ENCODE measurements around the gene ATP13A3.

- TF ChIP-seq REST (IDR thresholded peaks at IDR 0.05; ENCODE audit: borderline replicate concordance), result no peak
- no peak for TF ChIP-seq REST (CRISPR knock-in tag; IDR thresholded peaks at IDR 0.05; ENCODE audit: low read depth)
- no peak for TF ChIP-seq RBM22 (IDR thresholded peaks at IDR 0.05; ENCODE audit: low read depth, low read length, poor library complexity, severe bottlenecking)
- no peak for TF ChIP-seq ZNF274 (IDR thresholded peaks at IDR 0.05; ENCODE audit: borderline replicate concordance, low read depth, low read length)
- TF ChIP-seq EP300 (IDR thresholded peaks at IDR 0.05; ENCODE audit: low read length), result no peak
- TF ChIP-seq CTCF (IDR thresholded peaks at IDR 0.05 in 2 of 3, conservative IDR thresholded peaks at IDR 0.05 in 1 of 3; ENCODE audit: insufficient read depth in 2 of 3, low read depth in 1 of 3, low read length in 3 of 3), result no peak
- no peak for TF ChIP-seq ZNF512 (tag; IDR thresholded peaks at IDR 0.05)
- TF ChIP-seq USF2 (CRISPR knock-in tag; IDR thresholded peaks at IDR 0.05), result no peak
- TF ChIP-seq NFE2L1 (tag; IDR thresholded peaks at IDR 0.05; ENCODE audit: borderline replicate concordance, low read depth), result no peak
- no peak for TF ChIP-seq ETV6 (IDR thresholded peaks at IDR 0.05; ENCODE audit: borderline replicate concordance in 1 of 2, low read depth in 2 of 2, low read length in 1 of 2)
- no peak for TF ChIP-seq ETV6 (CRISPR knock-in tag; IDR thresholded peaks at IDR 0.05; ENCODE audit: borderline replicate concordance)
- TF ChIP-seq POLR2AphosphoS5 (IDR thresholded peaks at IDR 0.05; ENCODE audit: control insufficient read depth, insufficient read depth, low read depth, low read length), result 0 out of 2 replicates have a peak, but pooled peaks have one; percentile 32
- TF ChIP-seq MAX (CRISPR knock-in tag; IDR thresholded peaks at IDR 0.05), result peak; percentile 55
- no peak for TF ChIP-seq CEBPB (tag; IDR thresholded peaks at IDR 0.05)
- no peak for TF ChIP-seq NFXL1 (CRISPR knock-in tag; IDR thresholded peaks at IDR 0.05)
These were observed 792 bp downstream of the ATP13A3 start for GRCh38 chr3:194485881-194486539.
